Measurements from ENCODE around the gene SACM1L.

DNA sequence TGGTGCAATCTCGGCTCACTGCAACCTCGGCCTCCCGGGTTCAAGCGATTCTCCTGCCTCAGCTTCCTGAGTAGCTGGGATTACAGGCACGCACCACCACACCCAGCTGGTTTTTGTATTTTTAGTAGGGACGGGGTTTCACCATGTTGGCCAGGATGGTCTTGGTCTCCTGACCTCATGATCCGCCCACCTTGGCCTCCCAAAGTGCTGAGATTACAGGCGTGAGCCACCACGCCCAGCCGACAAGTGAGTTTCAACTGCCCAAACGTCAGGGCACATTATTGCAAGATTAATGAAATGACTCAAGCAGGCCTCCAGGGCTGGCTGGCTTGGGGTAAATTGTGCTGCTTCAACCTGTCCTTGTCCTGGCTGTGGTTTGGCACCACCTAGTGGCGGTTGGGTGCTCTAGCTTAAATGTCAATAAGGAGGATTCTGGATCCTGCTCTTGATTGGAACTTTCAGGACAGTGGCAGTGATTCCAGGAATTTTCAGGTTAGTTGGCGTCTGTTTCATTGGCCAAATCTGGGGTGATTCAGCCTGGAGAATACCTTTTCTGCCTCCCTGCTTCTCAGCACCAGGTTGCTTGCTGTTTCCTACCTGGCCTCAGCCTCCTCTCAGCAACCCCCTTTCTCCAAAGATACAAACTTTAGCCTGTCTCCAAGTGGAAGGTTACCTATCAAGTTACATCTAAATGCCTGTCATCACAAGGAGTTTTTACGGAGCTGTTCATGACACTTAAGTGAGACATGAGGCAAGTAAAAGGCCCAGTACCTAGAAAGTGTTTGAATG lies 32.4 kb upstream of the SACM1L start:
- TF ChIP-seq CTCF (IDR thresholded peaks at IDR 0.05; ENCODE audit: extremely low read depth in 1 of 2, insufficient read depth in 1 of 2, low read depth in 1 of 2, low read length in 2 of 2), result peak; percentile 91 to 93
- no peak for TF ChIP-seq JUN (IDR thresholded peaks at IDR 0.05; ENCODE audit: borderline replicate concordance, insufficient read depth, insufficient read length, low read depth)
- TF ChIP-seq POLR2A (IDR thresholded peaks at IDR 0.05; ENCODE audit: low read depth, low read length), result no peak

Measured in endothelial cell of umbilical vein (primary cell).